K562 (cell line): ENCODE measurements around the gene KCNQ2. TPM values are rescaled to one million over a fixed set of nuclear protein-coding genes. Genes with fewer than 3 reads are reported as not detected.

Experiments
- CBFA2T3 ChIP-seq: fragments of 450-650 bp; IDR thresholded peaks from 2 replicates; pipeline ENCODE4 v1.6.1; 2017
- CREB1 ChIP-seq, 2 experiments: sonication (generic) in 1 of 2; formaldehyde crosslinking in 1 of 2; IDR thresholded peaks; 2 replicates each; pipeline versions ENCODE4 v1.6.1 to v1.8.0; 2012 to 2022; ENCODE audit warnings: inconsistent platforms in 1 of 2, mild to moderate bottlenecking in 1 of 2, missing genetic modification reagents in 1 of 2, moderate library complexity in 1 of 2
- ESRRB ChIP-seq: fragments of 250-450 bp; sonication (Bioruptor Pico); IDR thresholded peaks from 2 replicates; pipeline ENCODE4 v1.5.0; 2020; ENCODE audit warnings: mild to moderate bottlenecking, moderate library complexity, borderline replicate concordance
- JUND ChIP-seq, 2 experiments: IDR thresholded peaks; 2 replicates in 1 of 2; 3 replicates in 1 of 2; pipeline ENCODE4 v1.6.1; 2011; ENCODE audit warnings: borderline replicate concordance in 2 of 2, low read depth in 2 of 2, low read length in 2 of 2, improper control_type of control experiment in 1 of 2, missing biosample characterization in 1 of 2, missing genetic modification characterization in 1 of 2, missing genetic modification reagents in 1 of 2
- NELFE ChIP-seq: IDR thresholded peaks from 2 replicates; pipeline ENCODE4 v1.6.1; 2011; ENCODE audit warnings: mild to moderate bottlenecking; ENCODE audit not compliant: insufficient read depth, insufficient read length
- PHB ChIP-seq: fragments of 250-450 bp; sonication (Bioruptor Pico); IDR thresholded peaks from 2 replicates; pipeline ENCODE4 v1.5.0; 2021
- RNF219 ChIP-seq: fragments of 250-450 bp; sonication (Bioruptor Pico); IDR thresholded peaks from 2 replicates; pipeline ENCODE4 v1.5.0; 2022; ENCODE audit warnings: mild to moderate bottlenecking
- SETDB1 ChIP-seq: IDR thresholded peaks from one replicate; pipeline ENCODE4 v1.6.1; 2012; ENCODE audit warnings: low read length, control low read depth, inconsistent platforms
- SIN3A ChIP-seq, 2 experiments: fragments of 150-350 bp in 1 of 2; IDR thresholded peaks; 2 replicates each; pipeline ENCODE4 v1.6.1; 2011 to 2016; ENCODE audit warnings: borderline replicate concordance in 2 of 2, low read depth in 2 of 2, low read length in 2 of 2, mild to moderate bottlenecking in 2 of 2, moderate library complexity in 2 of 2; ENCODE audit not compliant: control insufficient read depth in 1 of 2
- SMAD4 ChIP-seq: fragments of 250-450 bp; sonication (Bioruptor Pico); conservative IDR thresholded peaks from 2 replicates; pipeline ENCODE4 v1.8.0; 2021; ENCODE audit warnings: inconsistent platforms, mild to moderate bottlenecking, moderate library complexity
- VEZF1 ChIP-seq: fragments of 200-800 bp; sonication (Bioruptor generic); IDR thresholded peaks from 2 replicates; pipeline ENCODE4 v1.6.1; 2017; ENCODE audit warnings: missing genetic modification characterization, missing compliant biosample characterization
- ZNF140 ChIP-seq: fragments of 250-450 bp; sonication (Bioruptor Pico); IDR thresholded peaks from 2 replicates; pipeline ENCODE4 v1.8.0; 2021; ENCODE audit warnings: moderate library complexity, mild to moderate bottlenecking, inconsistent platforms
- ZNF318 ChIP-seq, 2 experiments: fragments of 450-650 bp; IDR thresholded peaks; 2 replicates each; pipeline ENCODE4 v1.6.1; 2016; ENCODE audit warnings: mild to moderate bottlenecking in 2 of 2, borderline replicate concordance in 1 of 2, low read depth in 1 of 2, moderate library complexity in 1 of 2
- polyA plus RNA-seq, 8 experiments: library from polyadenylated mRNA; depleted of rRNA in 4 of 8; stranded (reverse) in 5 of 8; unstranded in 3 of 8; fragments of >200 nt; fragmentation: Nextera tagmentation in 2 of 8; fragmentation: Illumina TruSeq in 1 of 8; extraction: Ambion mirVana in 2 of 8; extraction: Trizol in 1 of 8; gene quantifications; 2 replicates each; pipeline versions ENCODE4 v1.2.1 to v1.2.3, GENCODE V29; 2011 to 2014; ENCODE audit warnings: inconsistent platforms in 1 of 8, missing spikeins in 1 of 8
- total RNA-seq, 7 experiments: library from RNA; depleted of rRNA in 6 of 7; stranded (reverse); fragments of >200 nt in 6 of 7; fragmentation: Illumina TruSeq in 2 of 7; extraction: Trizol in 2 of 7; gene quantifications; 2 replicates each; pipeline versions ENCODE4 v1.2.1 to v1.2.3, GENCODE V29; 2011 to 2021; ENCODE audit warnings: low replicate concordance in 1 of 7

KCNQ2 gene
- total and polyA plus RNA-seq, 9 of the 15 experiments (the other 6 are each of a cell fraction or from before 2014, with no cell fraction given) = 0.13 to 0.16 TPM; not detected in 7

DNA sequence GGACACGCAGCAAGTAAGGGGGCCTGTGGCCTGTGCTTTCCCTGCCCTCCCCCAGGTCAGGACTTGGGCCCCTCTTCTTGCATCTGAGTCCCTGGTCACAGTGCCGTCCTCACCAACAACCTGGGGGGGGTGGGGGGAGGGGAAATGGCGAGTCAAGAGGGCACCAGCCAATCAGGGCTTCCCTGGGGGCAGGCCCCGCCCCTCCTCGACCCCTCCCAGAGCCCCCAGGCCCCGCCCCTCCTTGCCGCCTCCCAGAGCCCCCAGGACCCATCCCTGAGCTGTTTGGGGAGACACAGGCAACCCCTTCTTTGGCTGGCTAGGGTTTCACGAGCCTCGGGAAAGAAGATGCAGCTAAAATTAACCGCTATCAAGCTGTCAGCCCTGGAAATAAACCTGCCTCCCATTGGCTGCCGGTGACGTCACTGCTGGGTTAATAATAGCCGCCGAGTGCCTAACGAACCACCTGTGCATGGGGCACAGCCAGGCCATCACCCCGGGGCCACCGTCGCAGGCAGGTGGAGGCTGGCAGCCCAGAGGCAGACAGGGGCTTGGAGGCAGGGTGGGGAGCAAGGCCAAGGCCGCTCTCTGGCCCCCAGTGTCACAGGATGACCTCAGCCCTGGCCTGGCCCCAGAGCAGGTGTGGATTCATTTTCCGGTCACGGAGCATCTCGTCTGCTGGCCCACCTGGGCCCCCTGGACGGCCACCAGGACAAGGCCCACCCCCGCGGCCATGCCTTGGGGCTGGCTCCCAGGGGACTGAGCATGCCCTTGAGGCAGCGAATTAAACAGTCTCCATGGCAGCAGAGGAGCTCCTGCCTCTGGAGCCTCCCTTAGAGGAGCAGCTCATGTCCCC, 29.6 kb upstream of the KCNQ2 start (continued):
- TF ChIP-seq ESRRB (CRISPR knock-in tag) (no peak), SETDB1 (no peak), PHB (CRISPR knock-in tag) (no peak), CREB1 (IDR thresholded peaks at IDR 0.05) (no peak), CREB1 (CRISPR knock-in tag; IDR thresholded peaks at IDR 0.05) (peak; percentile 75; the same call in 1 of the 2 replicates), ZNF318 (IDR thresholded peaks at IDR 0.05; ENCODE audit: borderline replicate concordance in 1 of 2, low read depth in 1 of 2) (no peak), SIN3A (IDR thresholded peaks at IDR 0.05; ENCODE audit: borderline replicate concordance in 2 of 2, control insufficient read depth in 1 of 2, low read depth in 2 of 2, low read length in 2 of 2) (no peak), ZNF140 (CRISPR knock-in tag) (no peak), VEZF1 (CRISPR knock-in tag) (peak; percentile 47), CBFA2T3 (no peak), NELFE (no peak), SMAD4 (CRISPR knock-in tag) (no peak), RNF219 (CRISPR knock-in tag) (no peak), JUND (IDR thresholded peaks at IDR 0.05; ENCODE audit: borderline replicate concordance, low read depth, low read length) (peak; percentile 77), JUND (tag; IDR thresholded peaks at IDR 0.05; ENCODE audit: borderline replicate concordance, low read depth, low read length) (peak; percentile 64; the same call in 2 of the 3 replicates)
